GM19193 (cell line): Measurements from ENCODE around the gene RBM43.

Experiments
- POLR2A ChIP-seq: IDR thresholded peaks from 4 replicates; pipeline ENCODE4 v1.6.1; 2011; ENCODE audit not compliant: insufficient read depth, insufficient read length; ENCODE audit errors: extremely low read depth

Gene RBM43

DNA sequence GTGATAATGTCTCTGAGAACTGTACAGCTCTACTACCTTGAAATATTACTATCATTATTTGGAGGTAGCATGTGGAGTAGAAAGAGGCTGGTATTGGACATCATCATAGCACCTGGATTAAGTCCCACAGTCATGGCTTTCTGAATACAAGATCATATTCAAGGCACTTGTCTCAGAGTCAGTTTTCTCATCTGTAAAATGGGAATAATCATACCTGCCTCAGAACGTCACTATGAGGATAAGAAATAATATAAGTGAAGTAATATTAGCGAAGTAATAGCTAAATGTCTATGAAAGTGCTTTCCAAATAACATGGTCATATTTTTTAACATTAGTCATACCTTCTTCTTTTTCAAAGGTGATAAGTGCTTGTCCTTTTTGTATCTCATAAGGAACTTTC, 16.8 kb upstream of the RBM43 start:
- no peak for TF ChIP-seq POLR2A

DNA sequence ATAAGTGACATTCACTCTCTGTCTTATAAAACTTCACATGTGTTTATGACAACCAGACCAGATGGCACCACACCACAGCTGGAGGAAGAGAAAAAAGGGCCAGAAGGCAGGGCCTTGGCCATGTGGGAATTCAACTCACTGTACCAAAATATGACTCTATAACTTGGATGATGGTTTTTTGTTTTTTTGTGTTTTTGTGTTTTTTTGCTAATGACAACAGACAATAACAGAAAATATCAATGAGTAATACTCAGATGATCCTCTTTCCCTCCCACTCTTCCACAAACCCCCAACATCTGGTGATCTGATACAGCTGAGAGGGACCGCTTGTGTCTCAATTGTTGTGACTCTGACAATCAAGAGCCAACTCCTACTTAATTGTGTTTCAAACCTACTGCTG, 15.4 kb upstream of the RBM43 start:
- no peak for TF ChIP-seq POLR2A

DNA sequence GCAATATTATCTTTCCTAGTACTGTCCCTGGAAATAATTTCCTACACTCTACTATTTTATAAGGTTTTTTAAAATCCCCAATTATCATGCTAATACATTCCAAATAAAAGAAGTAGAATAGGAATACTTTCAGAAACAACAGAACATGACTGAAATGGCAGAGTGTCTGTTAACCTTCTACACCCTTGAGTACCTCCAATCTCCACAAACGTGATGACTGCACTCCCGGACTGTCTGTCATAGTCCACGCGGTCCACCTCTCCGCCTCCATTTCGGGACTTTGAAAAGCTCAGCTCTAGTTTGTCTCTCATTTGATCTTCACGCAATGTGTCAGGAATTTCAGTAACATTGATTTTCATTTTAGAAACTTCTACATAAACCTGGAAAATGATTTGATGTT, 13.6 kb upstream of the RBM43 start:
- no peak for TF ChIP-seq POLR2A

DNA sequence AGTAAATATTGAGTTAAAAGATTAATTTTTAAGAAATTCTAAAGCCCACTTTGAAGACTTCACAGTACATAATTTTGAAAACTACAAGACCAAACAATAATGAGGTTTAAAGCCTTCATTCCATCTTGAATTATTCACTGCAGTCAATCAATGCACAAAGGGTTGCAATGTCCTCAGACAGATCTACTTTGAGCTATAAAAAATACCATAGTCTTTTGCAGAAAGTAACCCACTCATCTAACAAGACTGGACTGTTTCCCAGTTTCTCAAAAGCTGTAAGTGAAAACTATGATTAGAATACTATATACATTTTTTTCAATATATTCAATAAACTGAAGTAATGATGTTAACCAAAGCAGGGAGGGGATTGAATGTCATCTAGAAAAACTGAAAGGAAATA, 10.2 kb upstream of the RBM43 start:
- TF ChIP-seq POLR2A, result no peak

DNA sequence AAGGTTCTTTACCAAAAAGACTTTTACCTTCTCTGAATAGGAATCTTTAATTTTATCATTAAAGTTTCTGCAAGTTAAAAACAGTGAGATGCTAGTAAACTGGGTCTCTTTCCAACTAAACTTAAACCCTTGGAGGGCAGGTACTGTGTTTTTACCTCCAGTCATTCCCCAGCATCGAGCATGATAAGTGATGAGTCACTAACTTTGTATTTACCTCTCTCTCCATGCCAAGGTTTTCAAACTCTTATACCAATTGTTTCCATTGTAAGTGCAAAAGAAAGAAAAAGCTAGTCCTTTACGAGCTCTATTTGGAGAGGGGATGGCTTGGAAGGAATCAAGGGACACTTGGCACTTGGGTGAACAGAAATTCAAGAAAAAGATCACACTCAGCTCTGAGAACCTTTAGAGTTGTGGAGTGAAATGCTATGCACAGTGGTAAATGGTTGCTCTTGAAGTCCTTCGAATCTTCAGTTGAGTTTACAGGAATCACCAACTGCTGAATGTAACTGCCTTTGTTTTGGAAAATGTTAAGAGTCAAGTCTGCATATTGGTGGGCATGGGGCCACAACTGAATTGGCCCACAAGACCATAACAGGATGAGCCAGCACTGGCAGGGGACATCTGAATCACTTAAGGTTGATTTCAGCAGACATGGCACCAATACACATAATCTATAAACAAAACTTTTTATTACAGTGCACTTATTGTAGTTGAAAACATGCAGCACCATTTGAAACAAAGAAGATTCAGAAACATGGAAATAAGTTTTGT, 8.3 kb upstream of the RBM43 start:
- TF ChIP-seq POLR2A, result no peak

DNA sequence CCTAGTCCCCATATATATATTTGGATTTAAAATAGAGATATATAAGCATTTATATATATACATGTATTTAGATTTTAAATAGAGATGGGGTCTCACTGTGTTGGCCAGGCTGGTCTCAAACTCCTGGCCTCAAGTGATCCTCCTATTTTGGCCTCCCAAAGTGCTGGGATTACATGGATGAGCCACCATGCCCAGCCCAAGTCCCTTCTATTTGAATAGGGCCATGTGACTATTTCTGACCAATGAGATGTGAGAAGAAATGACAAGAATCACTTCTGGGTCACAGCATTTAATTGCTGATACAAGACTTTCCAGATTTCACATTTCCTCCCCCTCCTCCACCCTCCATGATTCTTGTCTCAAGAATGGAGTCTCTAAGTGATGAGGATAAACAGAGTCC, 6.4 kb upstream of the RBM43 start:
- TF ChIP-seq POLR2A, result no peak

DNA sequence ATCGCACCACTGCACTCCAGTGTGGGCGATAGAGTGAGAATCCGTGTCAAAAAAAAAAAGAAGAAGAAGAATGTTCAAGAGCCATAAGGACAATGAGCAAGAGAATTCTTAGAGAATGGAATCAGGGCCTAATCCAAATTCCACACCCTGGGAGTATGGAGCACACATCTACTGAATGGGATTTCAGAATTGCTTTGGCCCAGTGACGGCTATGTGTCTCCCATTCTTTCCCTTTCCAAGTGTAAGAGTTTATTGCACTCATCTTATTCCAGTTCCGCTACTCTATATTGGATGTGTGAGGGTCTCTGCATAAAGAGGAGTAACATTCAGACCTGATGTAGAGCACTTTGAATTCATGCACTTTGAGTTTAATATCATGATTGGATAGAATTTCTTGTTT, 5.9 kb upstream of the RBM43 start:
- TF ChIP-seq POLR2A, result no peak

DNA sequence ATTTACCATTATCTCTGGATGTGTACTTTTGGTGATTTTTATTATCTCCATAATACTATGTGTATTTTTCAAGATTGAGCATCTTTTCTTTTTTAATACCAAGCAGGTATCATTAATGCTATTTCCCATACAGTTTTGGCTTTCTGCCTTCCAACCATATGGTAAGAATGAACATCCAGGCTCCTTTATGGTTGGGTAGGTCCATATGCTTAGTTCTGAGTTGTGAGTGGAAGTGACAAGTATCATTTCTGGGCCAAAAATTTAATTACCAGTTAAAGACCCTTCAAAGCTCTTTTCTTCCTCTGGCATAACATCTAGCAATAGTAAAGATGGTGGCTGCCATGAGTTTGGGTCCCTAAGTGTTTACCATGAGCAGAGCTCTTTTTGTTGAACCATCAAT, 4.3 kb upstream of the RBM43 start:
- no peak for TF ChIP-seq POLR2A

DNA sequence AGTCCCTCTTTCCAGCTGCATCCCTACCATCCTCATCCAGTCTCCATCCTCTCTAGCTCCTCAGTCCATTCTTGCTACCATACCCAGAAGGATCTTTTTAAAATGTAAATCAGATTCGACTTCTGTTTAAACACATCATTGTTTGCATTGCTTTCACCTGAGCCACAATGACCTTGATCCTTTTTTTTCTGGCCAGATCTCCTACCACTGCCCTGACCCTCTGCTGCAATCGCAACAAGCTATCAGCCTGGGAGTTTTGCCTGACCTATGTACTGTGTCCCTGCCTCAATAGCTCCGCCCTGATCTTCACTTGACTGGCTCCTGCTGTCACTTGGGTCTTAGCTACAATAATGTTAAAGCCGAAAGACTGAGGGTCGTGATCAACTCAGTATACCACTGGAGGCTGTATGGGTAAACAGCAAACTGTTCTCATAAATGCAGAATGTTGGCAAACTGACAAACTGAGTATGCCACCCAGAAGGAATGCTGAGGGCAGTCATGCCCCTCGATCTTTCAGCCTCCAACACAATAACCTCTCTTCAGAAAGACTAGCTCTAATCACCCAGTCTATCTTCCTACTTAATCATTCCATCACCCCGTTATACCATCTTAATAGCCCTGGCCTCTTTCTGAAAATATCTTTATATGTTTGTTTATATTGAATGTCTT, 2.6 kb upstream of the RBM43 start:
- TF ChIP-seq POLR2A, result no peak

DNA sequence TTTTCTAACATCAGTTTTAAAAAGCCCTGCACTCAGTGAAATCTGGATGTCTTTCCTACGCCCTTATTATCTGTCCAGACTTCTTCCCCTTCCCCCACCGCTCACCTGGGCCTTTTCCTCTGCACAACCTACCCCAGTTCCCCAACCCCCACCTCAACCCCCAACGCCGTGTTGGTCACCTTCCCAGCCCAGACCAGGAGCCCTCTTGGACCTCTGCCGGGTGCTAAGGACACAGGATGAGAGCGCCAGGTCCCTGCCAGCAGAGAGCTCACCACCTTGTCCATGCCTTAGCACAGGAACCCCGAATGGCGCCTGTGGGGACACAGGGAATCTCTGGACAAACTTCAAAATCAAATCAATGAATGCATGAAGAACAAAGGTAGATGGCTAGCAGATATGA, 966 bp upstream of the RBM43 start:
- TF ChIP-seq POLR2A, result no peak

DNA sequence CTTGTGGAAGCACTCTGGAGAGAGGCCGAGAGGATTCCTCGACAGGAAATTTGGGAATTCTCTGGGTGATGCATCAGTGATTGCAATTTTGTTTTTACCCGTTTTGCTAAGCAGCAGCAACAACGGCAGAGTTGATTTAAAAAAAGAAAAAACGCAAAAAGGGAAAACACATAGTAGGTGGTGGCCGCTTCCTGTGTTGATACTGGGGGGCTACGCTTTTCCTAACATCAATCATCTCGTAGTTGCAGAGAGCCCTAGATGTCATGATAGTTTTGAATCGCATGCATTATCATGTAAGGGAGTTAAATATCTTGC, 271 bp upstream of the RBM43 start:
- no peak for TF ChIP-seq POLR2A

DNA sequence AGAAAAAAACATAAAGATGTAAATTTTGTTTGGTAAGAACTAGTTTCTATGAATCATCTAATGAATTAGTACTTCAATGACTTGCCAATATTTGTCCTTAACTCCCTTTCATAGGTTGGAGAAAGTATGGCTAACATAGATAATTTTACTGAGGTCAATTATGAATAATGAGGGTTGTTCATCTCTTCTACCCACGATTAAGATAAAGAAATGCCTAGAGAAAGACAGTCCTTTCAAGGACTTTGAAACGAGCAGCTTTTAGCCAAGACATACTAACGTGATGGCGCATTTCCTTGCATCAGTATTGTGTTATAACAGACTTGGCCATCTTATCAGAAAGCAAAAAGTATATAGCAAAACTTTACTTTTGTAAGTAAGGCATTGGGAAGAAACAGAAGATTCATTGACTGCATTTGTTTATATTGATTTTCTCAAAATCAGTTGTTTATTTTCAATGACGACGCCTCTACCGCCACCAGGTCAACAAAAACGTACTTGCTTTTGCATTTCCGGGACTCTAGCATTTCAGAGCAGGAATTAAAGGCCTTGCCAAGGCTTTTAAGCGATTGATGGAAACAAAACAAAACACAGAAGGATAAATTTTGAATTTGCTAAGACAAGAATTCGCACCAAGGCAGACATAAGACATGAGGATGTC, 961 bp downstream of the RBM43 start:
- TF ChIP-seq POLR2A, result no peak

DNA sequence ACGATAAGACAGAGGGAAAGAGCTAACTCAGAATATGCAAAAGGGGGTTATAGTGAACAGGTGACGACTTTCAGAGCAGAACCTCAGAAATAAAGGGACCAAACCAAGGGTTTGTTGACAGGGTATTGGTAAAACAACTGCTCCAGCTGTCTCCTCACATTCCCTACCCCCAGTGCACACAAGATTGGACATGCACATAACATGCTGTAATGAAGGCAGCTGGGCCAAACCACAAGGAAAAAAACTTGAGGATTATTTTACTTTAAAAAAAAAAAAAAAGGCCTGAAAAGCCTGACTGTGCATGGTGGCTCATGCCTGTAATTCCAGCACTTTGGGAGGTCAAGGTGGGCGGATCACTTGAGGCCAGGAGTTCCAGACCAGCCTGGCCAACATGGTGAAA, 3.5 kb downstream of the RBM43 start:
- TF ChIP-seq POLR2A, result no peak

DNA sequence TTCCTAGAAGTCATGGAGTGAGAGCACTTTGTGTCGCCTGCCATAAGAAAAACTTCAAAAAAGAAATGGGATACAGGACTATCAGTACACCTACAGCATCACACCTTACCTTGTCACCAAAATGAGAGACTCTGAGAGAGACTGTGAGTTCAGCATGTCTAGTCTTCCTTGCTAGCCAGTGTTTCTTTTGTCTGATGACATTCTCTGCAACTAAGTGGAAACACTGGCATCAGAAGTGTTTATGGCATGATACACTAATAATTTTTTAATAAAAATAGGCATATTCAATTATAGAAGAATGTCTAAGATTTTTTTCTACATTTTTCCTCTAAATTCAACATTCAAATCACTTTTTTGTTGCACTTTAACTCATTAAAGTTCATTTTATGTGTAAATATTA, 9.0 kb downstream of the RBM43 start:
- no peak for TF ChIP-seq POLR2A

DNA sequence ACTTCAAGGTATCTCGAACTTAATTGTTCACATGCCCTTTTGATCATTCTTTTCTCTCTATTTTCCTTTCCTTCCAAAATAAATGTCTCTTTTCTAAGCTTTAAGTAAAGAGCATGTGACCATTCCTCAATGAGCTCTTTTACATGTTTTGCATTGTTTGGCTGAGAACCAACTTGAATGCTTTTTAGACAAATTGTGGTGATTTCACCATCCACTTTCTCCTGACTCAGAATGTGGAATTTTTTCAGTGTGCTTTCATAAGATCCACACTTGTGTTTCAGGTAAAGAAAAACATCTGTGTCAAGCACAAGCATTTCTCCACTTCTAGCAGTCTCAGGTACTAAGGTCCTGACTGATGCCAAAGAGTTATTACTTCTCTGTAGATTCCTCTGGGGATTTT, 10.7 kb downstream of the RBM43 start:
- no peak for TF ChIP-seq POLR2A

DNA sequence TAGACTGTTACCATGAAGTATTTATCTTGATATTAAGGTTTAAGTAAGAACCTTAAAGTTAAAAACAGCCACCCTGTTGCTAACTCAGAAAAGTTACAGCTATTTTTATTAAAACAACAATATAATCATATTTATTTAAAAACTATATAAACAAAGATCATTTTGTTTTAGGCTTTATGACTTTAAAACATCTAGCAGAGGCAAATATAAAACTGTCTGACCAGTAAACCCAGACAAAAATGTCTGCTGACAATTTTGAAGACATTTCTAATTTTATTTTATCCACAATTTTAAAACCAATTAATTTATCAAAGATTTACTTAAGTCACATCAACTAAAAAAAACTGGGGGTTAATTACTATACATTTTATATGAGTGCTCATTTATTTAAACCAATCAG, 14.2 kb downstream of the RBM43 start:
- TF ChIP-seq POLR2A, result no peak
